ENCODE data around the gene PLXDC2. TPM values are rescaled to one million over a fixed set of nuclear protein-coding genes. Genes with fewer than 3 reads are reported as not detected.

Gene PLXDC2
- total RNA-seq, 1 experiment from 2014 or later = 0.21 TPM

- H3K9me3 ChIP-seq (ENCODE audit: control insufficient read depth, insufficient read depth, low read depth, low read length) = peaks cover 3% of the 10 kb centered on the region; the same call in 1 of the 2 replicates
- ChIA-PET CTCF (no interaction called here), POLR2A (no interaction called here)
- intact Hi-C loops (cut with micrococcal nuclease; ENCODE audit: unreplicated experiment) = no loop called here
- H3K4me1 ChIP-seq (ENCODE audit: control insufficient read depth, insufficient read depth, low read length) = no peaks in the 10 kb centered on the region
- DNase-seq (ENCODE audit: low read depth, low spot score) = no peak
- H3K4me3 ChIP-seq (ENCODE audit: low read depth in 2 of 2, low read length in 2 of 2) = no peak overlapping the region
- no TSS peak for BruUV-seq (replicated peaks)
- H3K27ac ChIP-seq (ENCODE audit: low read length) = no peak overlapping the region
- in situ Hi-C loops (cut with HindIII; ENCODE audit: low pct_unique_long_range_greater_than_20kb, low sequenced_read_pairs) = no loop called here
- no peaks in the 10 kb centered on the region for H3K36me3 ChIP-seq (ENCODE audit: control insufficient read depth, insufficient read depth, low read length)
- H3K27me3 ChIP-seq (ENCODE audit: control insufficient read depth, insufficient read depth, low read length) = no peaks in the 10 kb centered on the region
- TF ChIP-seq SIN3A (IDR thresholded peaks at IDR 0.05; ENCODE audit: borderline replicate concordance, insufficient read depth, low read depth, low read length) = no peak
- TF ChIP-seq REST (IDR thresholded peaks at IDR 0.05; ENCODE audit: insufficient read depth in 1 of 2, low read depth in 2 of 2, low read length in 1 of 2) = no peak
- no peak for TF ChIP-seq POLR2AphosphoS5 (IDR thresholded peaks at IDR 0.05; ENCODE audit: low read depth, low read length)
- TF ChIP-seq TCF7L2 (IDR thresholded peaks at IDR 0.05; ENCODE audit: low read depth, low read length) = no peak
- no peak for TF ChIP-seq CTCF (IDR thresholded peaks at IDR 0.05)
- no peak for ATAC-seq
Observed at GRCh38 chr10:19919671-19920070, 103.4 kb downstream of the PLXDC2 start.

- ATAC-seq (no peak), DNase-seq (ENCODE audit: low read depth, low spot score) (no peak)
- H3K27ac ChIP-seq (ENCODE audit: low read length) = no peak overlapping the region
- H3K9me3 ChIP-seq (ENCODE audit: control insufficient read depth, insufficient read depth, low read depth, low read length) = no peaks in the 10 kb centered on the region
- POLR2A ChIA-PET = no interaction called here
- in situ Hi-C loops (cut with HindIII; ENCODE audit: low pct_unique_long_range_greater_than_20kb, low sequenced_read_pairs) = no loop called here
- no peak overlapping the region for H3K4me3 ChIP-seq (ENCODE audit: low read depth in 2 of 2, low read length in 2 of 2)
- H3K4me1 ChIP-seq (ENCODE audit: control insufficient read depth, insufficient read depth, low read length) = no peaks in the 10 kb centered on the region
- BruUV-seq (replicated peaks) = no TSS peak
- CTCF ChIA-PET = no interaction called here
- TF ChIP-seq CTCF (IDR thresholded peaks at IDR 0.05) (no peak), TCF7L2 (IDR thresholded peaks at IDR 0.05; ENCODE audit: low read depth, low read length) (no peak), SIN3A (IDR thresholded peaks at IDR 0.05; ENCODE audit: borderline replicate concordance, insufficient read depth, low read depth, low read length) (no peak), REST (IDR thresholded peaks at IDR 0.05; ENCODE audit: insufficient read depth in 1 of 2, low read depth in 2 of 2, low read length in 1 of 2) (no peak), POLR2AphosphoS5 (IDR thresholded peaks at IDR 0.05; ENCODE audit: low read depth, low read length) (no peak)
- intact Hi-C loops (cut with micrococcal nuclease; ENCODE audit: unreplicated experiment) = no loop called here
- no peaks in the 10 kb centered on the region for H3K36me3 ChIP-seq (ENCODE audit: control insufficient read depth, insufficient read depth, low read length)
- H3K27me3 ChIP-seq (ENCODE audit: control insufficient read depth, insufficient read depth, low read length) = no peaks in the 10 kb centered on the region
Observed at GRCh38 chr10:19920075-19920726, 104.0 kb downstream of the PLXDC2 start.

Measured in Panc1 (cell line).